DMS79 (cell line): ENCODE data around the gene NPAS3.

Source experiments
- DNase-seq: peaks from one replicate; lab custom pipeline; 2025; lab: John Stamatoyannopoulos, UW

Gene NPAS3

DNA sequence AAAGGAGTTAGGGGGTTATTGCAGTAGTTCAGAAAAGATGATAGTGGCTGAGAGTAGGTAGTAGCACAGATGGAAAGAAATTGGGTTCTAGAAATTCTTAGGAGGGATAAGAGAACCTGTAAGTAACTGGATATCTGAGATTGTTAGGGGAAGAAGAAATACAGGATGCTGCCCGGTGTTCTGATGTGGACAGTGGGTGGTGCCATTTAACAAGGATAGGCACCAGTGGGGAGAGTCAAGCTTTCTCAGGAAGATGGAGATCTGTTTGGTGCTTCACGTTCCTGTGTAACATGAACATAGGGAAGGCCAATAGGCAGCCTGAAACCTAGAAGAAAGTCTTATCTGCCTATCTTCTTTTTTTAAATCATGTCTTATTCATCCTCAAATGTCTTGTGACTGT lies 245.9 kb downstream of the NPAS3 start:
- DNase-seq: no peak

DNA sequence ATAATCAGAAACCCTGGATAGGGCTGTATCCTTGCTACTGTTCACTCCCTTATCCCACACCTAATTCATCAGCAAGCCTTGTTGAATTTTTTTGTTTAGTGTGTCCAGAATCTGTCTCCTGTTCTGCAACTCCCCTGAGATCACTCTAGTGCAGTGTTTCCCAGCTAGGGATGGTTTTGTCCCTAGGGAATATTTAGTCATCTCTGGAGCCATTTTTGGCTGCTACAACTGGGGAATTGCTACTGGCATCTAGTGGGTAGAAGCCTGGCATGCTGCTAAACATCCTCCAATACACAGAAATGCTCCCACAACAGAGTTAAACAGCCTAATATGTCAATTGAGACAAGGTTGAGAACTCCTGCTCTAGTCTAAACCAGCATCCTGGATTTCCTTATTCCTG lies 248.0 kb downstream of the NPAS3 start:
- DNase-seq: no peak

DNA sequence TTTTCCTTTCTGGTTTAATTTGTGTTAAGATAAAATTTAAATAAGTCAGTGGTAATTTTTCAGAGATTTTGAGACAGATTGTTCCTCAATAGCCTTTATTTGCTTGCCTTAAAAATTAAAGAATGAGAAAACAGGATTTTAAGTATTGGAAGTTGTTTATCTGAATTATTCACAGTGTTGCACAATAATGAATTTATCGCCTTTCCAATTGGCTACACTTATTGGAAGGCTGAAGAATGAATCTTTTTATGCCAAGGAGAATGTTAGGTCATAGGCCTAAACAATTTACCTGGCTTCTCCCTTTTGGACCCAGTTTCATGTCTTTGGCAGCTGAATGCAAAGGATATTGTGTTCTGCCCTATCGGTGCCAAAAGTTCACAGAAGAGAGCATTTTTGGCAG lies 250.2 kb downstream of the NPAS3 start:
- DNase-seq: no peak

DNA sequence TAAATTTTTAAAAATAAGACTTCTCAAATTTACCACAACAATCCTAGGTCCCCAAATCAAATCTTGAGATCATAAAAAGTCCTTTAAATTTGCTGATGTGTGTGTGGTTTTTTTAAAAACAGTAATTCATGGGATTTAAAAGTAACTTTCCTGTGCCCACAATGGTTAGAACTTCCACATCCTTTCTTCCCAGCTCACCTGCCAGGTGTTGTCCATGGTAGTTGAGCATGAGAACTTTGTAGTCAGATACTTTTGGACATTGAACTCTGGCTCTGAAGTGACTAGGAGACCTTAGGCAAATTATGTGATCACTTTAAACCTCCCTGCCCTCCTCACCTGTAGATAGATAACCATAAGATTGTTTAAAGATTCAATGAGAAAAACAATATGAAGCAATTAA lies 253.2 kb downstream of the NPAS3 start:
- no peak for DNase-seq

DNA sequence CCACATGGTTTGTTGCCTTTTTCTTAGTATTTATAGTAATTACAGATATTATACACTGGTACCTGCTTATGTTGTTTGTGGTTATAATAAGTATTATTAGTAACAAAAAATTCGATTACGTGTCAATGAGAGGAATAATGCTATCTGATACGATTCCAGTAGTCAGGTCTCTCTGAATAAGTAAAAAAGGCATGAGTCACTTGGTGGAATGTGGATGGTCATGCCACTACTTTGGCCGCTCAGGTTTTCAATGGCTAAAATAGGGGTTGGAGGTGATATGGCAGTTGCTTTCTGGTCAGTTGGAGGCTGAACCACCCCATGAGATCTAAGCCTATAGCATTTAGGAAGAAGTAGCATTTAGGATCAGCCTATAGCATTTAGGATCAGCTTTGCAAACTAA lies 255.9 kb downstream of the NPAS3 start:
- no peak for DNase-seq

DNA sequence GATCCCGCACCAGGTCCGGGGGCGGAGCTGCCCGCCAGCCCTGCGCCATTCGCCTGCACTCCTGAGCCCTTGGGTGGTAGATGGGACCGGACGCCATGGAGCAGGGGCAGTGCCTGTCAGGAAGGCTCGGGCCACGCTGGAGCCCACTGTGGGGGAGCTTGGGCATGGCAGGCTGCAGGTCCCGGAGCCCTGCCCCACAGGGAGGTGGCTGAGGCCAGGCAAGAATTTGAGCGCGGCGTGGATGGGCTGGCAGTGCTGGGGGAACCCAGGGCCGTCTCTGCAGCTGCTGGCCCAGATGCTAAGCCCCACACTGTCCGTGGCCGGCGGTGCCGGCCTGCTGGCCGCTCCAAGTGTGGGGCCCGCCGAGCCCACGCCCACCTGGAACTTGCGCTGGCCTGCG lies 260.0 kb downstream of the NPAS3 start:
- no peak for DNase-seq

DNA sequence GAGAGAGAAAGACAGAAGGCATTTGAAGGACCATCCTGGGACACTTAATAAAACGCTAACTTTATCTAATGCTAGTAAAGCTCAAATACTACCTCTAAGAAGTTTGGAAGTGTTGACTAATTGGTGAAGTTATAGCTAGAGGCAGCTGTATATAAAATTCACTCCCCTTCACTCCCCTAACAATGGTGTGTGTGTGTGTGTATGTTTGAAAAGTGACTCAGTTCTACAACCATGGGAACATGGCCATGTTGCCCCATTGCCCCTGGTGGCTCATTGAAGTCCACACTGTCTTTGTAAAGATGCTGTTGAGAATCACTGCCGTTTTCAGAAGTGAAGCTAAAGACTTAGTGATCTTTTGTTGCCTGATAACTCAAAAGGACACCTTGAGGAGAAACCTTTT lies 262.4 kb downstream of the NPAS3 start:
- no peak for DNase-seq

DNA sequence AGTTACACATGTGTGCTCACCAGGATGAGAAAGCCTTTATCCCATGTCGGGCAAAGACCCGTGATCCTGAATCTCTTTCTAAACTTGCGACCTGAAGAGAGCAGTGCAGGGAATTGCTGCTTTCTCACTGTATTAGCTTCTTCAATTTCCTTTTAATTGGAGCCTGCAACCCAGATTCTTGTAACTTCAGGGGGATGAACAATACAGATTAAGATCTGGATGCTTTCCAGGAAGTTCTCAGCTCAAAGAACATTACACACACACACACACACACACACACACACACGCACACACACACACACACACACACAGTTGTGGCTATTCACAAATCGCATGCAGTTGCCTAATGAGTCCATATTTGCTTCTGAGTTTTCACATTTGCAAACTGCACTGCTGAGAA lies 268.3 kb downstream of the NPAS3 start:
- no peak for DNase-seq

DNA sequence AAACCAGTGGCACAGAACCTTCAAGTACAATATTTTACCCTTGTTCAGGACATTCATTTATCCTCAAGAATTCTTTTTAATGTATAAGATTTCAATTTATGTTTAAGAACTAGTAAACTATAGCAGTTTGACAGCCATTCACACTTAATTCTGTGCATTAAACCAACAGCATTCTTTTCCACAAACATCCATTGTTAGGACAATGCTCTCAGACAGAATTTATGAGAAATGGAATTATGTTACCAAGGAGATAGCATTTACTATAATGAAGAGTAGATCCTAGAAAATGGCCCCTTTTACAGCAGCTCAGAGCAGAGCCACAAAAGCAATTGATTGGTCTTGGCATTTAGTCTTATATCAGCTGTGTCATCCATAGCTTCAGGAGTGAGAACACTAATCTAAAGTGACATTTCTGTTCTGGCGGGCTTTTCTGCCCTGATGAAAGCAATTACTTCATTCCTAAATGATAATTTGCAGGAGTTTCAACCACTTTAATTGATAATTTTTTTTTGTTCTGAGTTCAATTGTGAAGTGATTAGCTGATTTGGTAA lies 268.9 kb downstream of the NPAS3 start:
- DNase-seq: no peak

DNA sequence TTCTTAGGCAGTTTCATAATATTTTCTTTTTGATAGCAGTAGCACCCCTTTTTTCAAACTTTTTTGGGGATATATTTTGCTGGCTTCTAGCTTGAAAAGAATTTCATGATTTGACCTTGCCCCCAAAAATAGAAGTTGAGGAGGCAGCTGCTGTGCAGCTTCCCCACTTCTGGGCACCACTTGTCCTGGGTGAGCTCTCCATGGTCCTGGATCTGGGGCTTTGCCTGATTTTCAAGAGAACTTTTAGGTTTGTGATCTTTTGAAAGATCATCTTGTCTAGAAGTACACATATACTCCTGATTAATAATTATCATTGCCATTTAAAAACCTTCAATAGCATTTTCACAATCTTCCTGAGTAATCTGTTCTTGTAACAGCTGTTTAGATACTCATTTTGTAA lies 271.6 kb downstream of the NPAS3 start:
- no peak for DNase-seq

DNA sequence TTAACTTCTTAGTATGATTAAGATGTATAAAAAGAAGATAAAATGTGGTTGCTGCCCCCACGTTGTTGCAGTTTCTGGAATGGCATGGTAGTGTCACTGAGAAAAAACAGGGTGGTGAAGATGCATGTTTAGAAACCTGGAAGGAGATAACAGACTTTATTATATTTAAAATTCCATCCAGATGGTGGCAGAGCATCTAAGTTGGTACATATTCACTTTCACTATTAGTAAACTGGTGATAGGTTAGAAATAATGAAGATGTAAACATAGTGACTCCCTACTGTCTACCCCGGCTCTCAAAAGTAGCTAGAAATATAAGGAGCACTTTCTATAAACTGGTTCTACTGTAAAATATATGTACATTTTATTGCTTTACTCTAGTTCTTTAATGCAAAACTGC lies 279.3 kb downstream of the NPAS3 start:
- no peak for DNase-seq

DNA sequence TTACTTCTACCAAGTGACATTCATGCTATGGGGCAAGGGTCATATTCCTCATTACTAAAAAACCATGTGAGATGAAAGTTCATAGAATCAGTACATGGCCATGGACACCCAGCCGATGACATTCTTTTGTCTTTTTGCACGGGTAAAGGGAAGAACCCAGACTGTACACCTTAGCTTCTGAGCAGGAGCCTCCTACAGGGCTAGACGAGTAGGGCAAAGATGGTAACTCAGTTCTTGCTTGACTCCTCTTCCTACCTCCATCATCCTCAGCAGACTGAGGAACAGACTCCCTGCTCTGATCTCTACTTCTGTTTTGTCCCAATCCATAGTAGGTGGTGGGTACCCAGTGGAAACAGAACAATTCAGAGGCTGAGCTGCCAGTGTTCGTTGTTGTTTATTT lies 281.3 kb downstream of the NPAS3 start:
- DNase-seq: no peak

DNA sequence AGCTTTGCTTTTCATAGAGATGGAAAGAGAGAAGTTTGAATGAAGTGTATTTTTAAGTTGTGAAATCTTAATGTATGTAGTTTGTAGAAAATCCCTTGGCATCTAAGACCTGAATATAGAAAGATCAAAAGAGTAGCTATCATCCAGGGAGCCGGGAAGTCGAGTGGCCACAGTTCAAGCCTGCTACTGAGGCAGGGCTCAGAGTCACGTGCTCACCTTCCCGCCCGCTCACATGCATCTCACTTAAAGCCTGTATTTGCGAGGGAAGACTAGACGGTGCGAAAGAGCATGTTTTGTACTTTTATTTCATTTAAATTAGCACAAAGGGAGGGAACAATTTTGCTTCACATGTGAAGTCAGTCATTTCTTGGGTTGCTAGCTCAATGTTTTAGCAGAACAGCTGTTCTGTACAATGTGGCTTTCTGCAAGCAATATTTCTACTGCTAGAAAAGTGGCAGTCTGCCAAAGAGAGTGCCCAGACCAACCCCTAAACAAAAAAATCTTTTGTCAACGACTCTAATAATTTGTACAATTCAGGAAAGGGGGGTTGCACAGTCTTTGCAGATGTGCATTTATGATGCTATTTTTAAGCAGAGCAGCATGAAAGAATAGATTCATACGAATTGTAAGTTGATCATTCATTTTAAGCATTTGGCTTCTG lies 290.7 kb downstream of the NPAS3 start:
- DNase-seq: no peak

DNA sequence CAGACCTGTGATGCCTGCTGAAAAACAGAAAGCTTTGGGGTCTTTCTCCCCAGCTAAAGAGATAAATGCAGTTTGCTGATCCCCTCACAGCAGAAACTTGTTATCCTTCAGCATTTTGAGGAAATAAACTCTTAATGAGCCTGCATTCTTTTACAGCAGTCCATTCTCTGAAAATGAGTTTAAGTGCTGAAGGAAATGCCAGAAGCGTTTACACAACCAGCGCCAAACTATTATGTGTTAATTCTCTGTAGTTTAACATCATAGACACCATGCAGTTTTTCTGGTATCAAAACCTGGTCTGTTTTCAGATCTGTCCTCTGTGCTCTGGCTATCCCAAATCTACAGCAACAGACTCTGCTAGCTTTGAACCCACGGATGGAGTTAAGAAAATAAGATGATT lies 291.3 kb downstream of the NPAS3 start:
- no peak for DNase-seq

DNA sequence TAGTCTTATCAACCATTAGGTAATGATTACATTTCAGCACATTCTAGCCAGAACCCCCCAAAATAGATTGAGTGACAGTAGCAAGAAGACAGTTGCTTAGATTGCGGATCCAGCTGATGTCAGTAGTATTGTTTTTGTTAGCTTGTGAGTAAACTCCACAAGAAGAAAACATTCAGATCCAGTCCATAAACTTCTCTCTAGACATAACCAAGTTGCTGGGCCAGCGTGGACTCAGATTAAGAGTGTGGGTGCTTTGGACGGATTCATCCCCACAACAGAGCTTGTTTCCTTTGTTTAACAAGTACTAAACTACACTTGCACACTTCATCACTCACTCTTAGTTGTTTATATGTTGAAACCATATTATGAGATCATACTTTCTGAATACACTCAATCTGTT lies 293.4 kb downstream of the NPAS3 start:
- no peak for DNase-seq

DNA sequence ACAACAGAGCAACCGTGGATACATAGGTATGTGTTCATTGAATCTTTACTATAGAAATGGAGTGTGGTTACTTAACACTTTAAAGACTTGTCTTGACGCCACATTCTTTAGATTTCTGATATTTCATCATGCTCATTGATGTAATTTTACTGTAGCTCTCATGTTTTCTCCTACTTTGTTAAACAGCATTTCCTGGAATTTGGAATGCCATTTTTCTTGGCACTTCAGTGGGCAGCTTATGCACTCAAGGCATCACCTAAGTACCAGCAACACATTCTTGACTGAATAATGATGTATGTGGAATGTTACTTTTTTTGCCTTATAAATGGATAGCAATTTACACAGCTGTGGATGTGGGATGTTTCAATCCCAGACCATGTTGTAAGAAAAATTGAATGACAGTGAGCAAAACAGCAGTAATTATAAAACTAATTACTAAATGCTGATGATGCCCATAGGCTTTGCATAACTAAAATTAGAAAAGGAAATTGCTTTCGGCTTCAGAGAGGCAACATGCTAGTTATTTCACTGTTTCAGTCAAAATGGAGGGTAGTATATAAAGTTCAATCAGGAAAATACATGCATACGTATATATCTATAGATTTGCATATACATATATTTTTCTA lies 298.5 kb downstream of the NPAS3 start:
- DNase-seq: no peak

DNA sequence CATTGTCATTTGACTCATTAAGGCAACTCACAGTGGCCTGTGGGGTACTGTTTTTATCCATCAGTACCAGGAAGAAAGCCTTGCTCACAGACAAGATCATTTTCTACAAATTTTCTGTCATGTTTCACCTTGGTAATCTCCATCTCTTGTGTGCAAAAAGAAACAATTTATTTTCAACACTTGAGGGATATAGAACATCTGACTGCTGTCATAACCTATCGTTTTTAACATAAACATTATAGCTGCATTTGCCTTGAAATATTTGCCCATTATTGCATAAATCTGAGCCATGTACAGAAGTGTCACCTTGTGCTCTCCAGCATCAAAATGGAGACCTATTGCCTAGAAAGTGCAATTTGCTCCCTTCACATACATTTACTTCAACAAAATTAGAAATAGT lies 300.8 kb downstream of the NPAS3 start:
- DNase-seq: no peak

DNA sequence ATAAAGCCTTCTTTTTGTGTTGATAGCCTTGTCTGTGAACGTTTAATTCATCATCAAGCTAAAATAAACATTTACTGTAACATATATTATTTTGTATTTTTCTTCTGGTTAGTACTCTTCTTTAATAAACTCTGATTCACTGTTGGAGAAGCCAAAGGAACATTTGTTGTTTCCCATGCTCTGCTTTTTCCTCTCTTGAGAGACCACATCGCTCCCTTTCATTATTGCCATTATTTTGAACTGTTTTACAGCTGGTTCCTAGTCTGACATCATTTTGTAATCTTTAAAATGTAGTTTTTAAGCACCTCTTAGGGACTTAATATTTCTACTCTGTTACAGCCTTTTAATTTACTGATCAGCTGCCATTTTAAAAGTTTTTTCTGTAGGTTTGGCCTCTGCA lies 301.8 kb downstream of the NPAS3 start:
- no peak for DNase-seq

DNA sequence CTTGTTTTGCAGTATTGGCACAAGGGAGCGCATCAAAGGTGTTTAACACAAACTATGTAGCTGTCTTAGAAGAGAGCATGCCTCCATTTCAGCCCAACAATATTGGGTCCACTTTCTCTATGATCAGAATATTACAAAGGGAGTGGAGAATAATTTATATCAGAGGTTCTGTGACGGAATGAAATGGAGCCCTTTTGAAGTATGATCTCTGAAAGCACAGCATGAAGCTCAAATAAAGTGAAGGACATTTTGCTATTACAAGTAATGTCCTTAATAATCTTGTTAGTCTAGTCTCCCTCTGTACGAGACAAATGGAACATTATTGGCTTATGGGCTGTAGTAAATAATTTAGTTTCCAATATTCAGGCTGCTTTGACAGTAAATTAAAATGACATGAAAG lies 302.7 kb downstream of the NPAS3 start:
- no peak for DNase-seq

DNA sequence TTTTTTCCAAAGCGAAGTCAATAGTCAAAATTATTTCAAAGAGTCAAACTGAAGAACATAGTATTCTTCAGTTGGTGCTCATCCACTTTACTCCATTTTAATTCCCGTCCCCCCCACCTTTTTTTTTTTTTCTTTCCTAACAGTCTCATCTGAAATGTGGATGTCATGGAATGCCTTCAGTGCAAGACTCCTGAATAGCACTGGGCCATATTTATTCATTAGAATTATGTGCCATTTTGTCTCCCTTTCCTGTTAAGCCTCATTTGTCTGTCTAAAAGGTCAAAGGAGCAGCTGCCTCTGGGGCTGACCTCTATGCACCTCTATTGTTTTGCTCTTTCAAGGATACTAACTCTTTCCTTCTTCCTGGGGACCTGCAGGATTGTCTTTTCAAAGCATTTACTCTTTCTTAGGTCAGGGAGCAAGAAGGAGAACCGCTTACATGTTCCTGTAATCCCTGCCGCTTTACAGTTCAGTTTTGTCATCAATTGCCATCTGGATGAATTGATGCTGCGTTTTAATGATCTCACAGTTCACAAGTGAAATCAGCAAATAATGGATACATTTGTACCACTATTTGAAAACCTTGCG lies 310.6 kb downstream of the NPAS3 start:
- no peak for DNase-seq

DNA sequence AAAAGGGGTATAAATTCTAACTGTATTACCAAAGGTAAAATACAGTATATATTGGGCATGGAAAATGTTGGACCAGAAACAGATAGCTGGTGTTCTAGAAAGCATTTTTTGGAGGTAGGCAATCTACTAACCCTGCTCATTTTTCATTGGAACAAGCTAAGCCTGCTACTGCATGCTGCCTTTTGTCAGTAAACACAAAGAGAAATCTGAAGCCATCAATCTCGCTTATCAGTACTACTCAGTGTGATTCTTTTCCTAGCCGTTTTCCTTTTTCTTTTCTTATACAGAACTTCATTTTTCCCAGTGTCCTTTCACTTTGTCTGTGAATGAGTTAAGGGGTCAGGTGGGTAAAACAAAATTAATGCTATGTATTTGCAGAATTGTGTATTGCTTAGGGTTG lies 312.3 kb downstream of the NPAS3 start:
- no peak for DNase-seq

DNA sequence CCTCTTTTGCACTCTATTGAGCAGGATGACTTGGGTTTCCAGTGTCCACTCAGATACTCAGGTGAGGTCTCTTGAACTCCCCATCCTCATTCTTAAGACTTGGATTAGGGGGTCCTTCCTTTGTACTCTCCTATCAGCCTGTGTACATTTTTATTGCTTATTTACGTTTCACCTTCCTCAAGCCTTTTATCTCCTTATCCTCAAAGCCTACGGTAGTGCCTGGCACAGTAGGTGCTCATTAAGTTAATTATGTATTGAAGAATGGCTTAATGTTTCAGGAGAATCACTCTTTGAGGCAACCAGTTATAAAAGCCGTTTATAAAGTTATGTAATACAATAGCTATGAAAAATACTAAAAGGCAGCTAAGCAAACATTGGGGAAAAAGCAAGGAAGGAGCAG lies 315.7 kb downstream of the NPAS3 start:
- no peak for DNase-seq

DNA sequence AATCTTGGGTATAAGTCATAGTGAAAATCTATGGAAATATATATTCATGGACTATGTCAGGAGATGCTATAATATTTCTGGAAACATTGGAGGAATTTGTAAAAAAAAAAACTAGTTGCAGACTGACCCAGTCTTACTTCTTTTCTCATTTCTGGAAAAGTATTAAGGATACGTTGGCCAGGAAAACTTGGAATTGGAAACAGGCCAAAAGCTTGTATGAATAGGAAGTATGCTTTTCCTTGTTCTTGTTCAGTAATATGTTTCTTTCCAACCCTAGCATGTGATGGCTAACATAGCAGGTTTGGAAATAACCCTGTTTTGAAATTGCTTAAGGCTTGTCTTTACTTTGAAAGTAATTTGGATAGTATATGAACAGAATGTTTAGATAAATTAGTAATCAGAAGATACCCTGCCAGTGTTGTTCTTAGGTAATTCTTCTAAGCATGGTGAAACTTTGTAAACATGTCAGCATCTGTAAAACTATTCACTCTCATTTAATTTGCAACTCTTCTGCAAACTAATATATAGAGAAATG lies 316.2 kb downstream of the NPAS3 start:
- DNase-seq: no peak
